Measurements from ENCODE around the gene ERC2. TPM values are rescaled to one million over a fixed set of nuclear protein-coding genes. Genes with fewer than 3 reads are reported as not detected.
"Not testable (repeated sequence)": the region's sequence is repeated elsewhere in the genome, so short reads cannot be mapped to it uniquely, and the experiment has no call there.

ERC2 gene
- total RNA-seq, 2 donors from 2014 or later = 0.21 to 0.30 TPM

- Histone ChIP-seq H3K9me3 (no peaks in the 10 kb centered on the region), H3K27me3 (no peaks in the 10 kb centered on the region), H3K36me3 (no peaks in the 10 kb centered on the region), H3K27ac (no peak overlapping the region), H3K9ac (ENCODE audit: low read depth in 2 of 2, low read length in 2 of 2) (no peak overlapping the region), H3K4me3 (no peak overlapping the region), H3K4me1 (no peaks in the 10 kb centered on the region)
- no peak for DNase-seq
- TF ChIP-seq CTCF (IDR thresholded peaks at IDR 0.05) = no peak
- intact Hi-C loops (cut with DNase I) = no loop called here
Measured at GRCh38 chr3:56023546-56023945, 444.7 kb downstream of the ERC2 start.

GRCh38 chr3:56022619-56023018, 445.6 kb downstream of the ERC2 start:
- Histone ChIP-seq H3K4me3 (no peak overlapping the region), H3K9ac (ENCODE audit: low read depth in 2 of 2, low read length in 2 of 2) (no peak overlapping the region), H3K27me3 (no peaks in the 10 kb centered on the region), H3K4me1 (no peaks in the 10 kb centered on the region), H3K9me3 (no peaks in the 10 kb centered on the region), H3K27ac (no peak overlapping the region), H3K36me3 (no peaks in the 10 kb centered on the region)
- TF ChIP-seq CTCF (IDR thresholded peaks at IDR 0.05) = no peak
- intact Hi-C loops (cut with DNase I) = no loop called here
- DNase-seq = no peak

- Histone ChIP-seq H3K9me3 (no peaks in the 10 kb centered on the region), H3K27me3 (no peaks in the 10 kb centered on the region), H3K4me3 (no peak overlapping the region), H3K36me3 (no peaks in the 10 kb centered on the region), H3K4me1 (no peaks in the 10 kb centered on the region), H3K9ac (ENCODE audit: low read depth in 2 of 2, low read length in 2 of 2) (no peak overlapping the region), H3K27ac (no peak overlapping the region)
- intact Hi-C loops (cut with DNase I) = no loop called here
- no peak for TF ChIP-seq CTCF (IDR thresholded peaks at IDR 0.05)
- no peak for DNase-seq
Measured at GRCh38 chr3:56019490-56020146, 448.6 kb downstream of the ERC2 start.

GRCh38 chr3:56015374-56015773, 452.9 kb downstream of the ERC2 start:
- intact Hi-C loops (cut with DNase I); H3K4me1 ChIP-seq; H3K9me3 ChIP-seq; H3K36me3 ChIP-seq; H3K27me3 ChIP-seq; H3K9ac ChIP-seq (ENCODE audit: low read depth in 2 of 2, low read length in 2 of 2); DNase-seq; H3K4me3 ChIP-seq; H3K27ac ChIP-seq: not testable (repeated sequence)

- H3K27me3 ChIP-seq = no peaks in the 10 kb centered on the region
- DNase-seq = no peak
- no peaks in the 10 kb centered on the region for H3K9me3 ChIP-seq
- intact Hi-C loops (cut with DNase I) = no loop called here
- no peaks in the 10 kb centered on the region for H3K36me3 ChIP-seq
- no peak overlapping the region for H3K9ac ChIP-seq (ENCODE audit: low read depth in 2 of 2, low read length in 2 of 2)
- H3K4me3 ChIP-seq = no peak overlapping the region
- H3K27ac ChIP-seq = no peak overlapping the region
- TF ChIP-seq CTCF (IDR thresholded peaks at IDR 0.05) = no peak
- no peaks in the 10 kb centered on the region for H3K4me1 ChIP-seq
Measured at GRCh38 chr3:56012721-56013120, 455.5 kb downstream of the ERC2 start.

- Histone ChIP-seq H3K27me3 (no peaks in the 10 kb centered on the region), H3K4me3 (no peak overlapping the region), H3K36me3 (no peaks in the 10 kb centered on the region), H3K4me1 (no peaks in the 10 kb centered on the region), H3K9me3 (no peaks in the 10 kb centered on the region), H3K27ac (no peak overlapping the region), H3K9ac (ENCODE audit: low read depth in 2 of 2, low read length in 2 of 2) (no peak overlapping the region)
- no peak for TF ChIP-seq CTCF (IDR thresholded peaks at IDR 0.05)
- no peak for DNase-seq
- intact Hi-C loops (cut with DNase I) = no loop called here
Measured at GRCh38 chr3:56005196-56005805, 463.0 kb downstream of the ERC2 start.
